WERI-Rb-1 (cell line): ENCODE measurements around the gene ENOX2.

Source experiments
- DNase-seq: peaks from one replicate; pipeline ENCODE4 v3.0.0-alpha.2; 2020
- H3K27ac ChIP-seq: fragments of 250-450 bp; sonication (Bioruptor Pico); 2 replicates; pipeline ENCODE4 v1.5.1; 2020; ENCODE audit warnings: mild to moderate bottlenecking, moderate library complexity
- H3K27me3 ChIP-seq: fragments of 250-450 bp; sonication (Bioruptor Pico); 2 replicates; pipeline ENCODE4 v1.5.1; 2021; ENCODE audit warnings: mild to moderate bottlenecking, low read depth, moderate library complexity; ENCODE audit not compliant: insufficient read depth, severe bottlenecking
- H3K36me3 ChIP-seq: fragments of 250-450 bp; sonication (Bioruptor Pico); 2 replicates; pipeline ENCODE4 v1.5.1; 2020; ENCODE audit warnings: mild to moderate bottlenecking, moderate library complexity
- H3K4me3 ChIP-seq: 2 replicates; pipeline ENCODE4 v1.5.1; 2011; ENCODE audit warnings: low read depth, mild to moderate bottlenecking, control low read depth, low read length
- H3K9me3 ChIP-seq: fragments of 250-450 bp; sonication (Bioruptor Pico); 2 replicates; pipeline ENCODE4 v1.5.1; 2021; ENCODE audit warnings: mild to moderate bottlenecking, moderate library complexity; ENCODE audit not compliant: severe bottlenecking
- CTCF ChIP-seq: IDR thresholded peaks from 2 replicates; pipeline ENCODE4 v1.5.1; 2011; ENCODE audit warnings: low read depth, mild to moderate bottlenecking, control low read depth, inconsistent platforms, low read length

The ENOX2 gene

DNA sequence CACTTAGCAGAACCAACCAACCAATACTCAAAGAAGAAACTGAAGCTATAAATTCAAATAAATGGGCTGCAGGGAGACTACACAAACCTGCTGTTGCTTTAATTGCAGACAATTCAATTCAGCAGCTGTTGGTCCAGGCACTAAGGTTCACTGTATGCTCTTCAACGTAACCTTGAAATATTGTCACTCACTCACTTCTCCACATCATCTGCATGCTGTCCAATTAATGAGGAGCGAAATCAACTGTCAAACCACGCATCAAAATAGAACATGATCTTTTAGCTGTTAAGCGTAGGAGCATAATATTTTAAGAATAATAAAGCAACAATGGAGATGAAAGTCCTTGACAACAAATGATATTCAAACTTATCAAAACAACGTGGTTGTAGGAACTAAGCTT is 17.0 kb downstream of the ENOX2 start:
- Histone ChIP-seq H3K27me3 (no peaks in the 10 kb centered on the region), H3K4me3 (no peak overlapping the region), H3K36me3 (no peaks in the 10 kb centered on the region), H3K9me3 (no peaks in the 10 kb centered on the region), H3K27ac (no peak overlapping the region)
- DNase-seq = no peak
- no peak for TF ChIP-seq CTCF

DNA sequence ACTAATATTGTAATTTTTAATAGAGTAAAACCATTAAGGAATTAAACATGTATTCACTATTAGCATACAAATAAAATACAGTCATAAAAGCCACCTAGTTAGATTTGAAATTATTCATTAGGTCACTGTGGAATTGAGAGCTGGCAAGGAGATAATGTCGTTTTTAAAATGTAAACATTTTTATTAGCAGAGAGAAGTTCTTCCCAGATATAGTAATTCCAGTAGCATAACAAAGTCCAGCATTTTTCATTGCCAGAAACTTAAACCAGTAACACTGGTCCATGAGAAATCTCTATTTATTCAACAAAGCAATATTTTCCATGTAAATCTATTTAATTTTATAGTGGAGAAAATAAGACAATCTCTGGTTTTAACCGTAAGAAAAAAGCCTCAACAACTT is 17.5 kb downstream of the ENOX2 start:
- TF ChIP-seq CTCF = no peak
- H3K9me3 ChIP-seq = no peaks in the 10 kb centered on the region
- no peak overlapping the region for H3K27ac ChIP-seq
- DNase-seq = no peak
- H3K27me3 ChIP-seq = no peaks in the 10 kb centered on the region
- no peaks in the 10 kb centered on the region for H3K36me3 ChIP-seq
- no peak overlapping the region for H3K4me3 ChIP-seq

DNA sequence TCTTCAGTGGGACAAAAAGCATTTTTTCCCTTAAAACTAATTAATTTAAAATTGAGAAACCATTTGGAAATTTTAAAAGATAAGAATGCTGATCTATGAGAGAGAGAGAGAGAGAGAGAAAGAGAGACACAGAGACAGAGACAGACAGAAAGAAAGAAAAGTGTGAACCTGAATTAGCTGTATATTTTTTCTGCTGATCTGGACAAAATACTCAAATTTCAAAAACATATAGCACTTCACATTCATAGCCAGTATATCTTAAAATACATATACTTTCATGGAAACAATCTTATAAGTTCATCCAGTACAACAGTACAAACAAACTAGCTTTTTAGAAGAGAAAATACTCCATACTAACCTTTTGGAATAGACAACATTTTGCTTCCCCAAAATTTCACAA is 18.4 kb downstream of the ENOX2 start:
- no peak for DNase-seq
- Histone ChIP-seq H3K4me3 (no peak overlapping the region), H3K36me3 (no peaks in the 10 kb centered on the region), H3K9me3 (no peaks in the 10 kb centered on the region), H3K27ac (no peak overlapping the region), H3K27me3 (no peaks in the 10 kb centered on the region)
- no peak for TF ChIP-seq CTCF

- Histone ChIP-seq H3K9me3 (no peaks in the 10 kb centered on the region), H3K36me3 (no peaks in the 10 kb centered on the region), H3K27ac (no peak overlapping the region), H3K27me3 (peaks cover 4% of the 10 kb centered on the region), H3K4me3 (no peak overlapping the region)
- TF ChIP-seq CTCF = no peak
- no peak for DNase-seq
Measured at GRCh38 chrX:130879869-130880268, 23.1 kb downstream of the ENOX2 start.

DNA sequence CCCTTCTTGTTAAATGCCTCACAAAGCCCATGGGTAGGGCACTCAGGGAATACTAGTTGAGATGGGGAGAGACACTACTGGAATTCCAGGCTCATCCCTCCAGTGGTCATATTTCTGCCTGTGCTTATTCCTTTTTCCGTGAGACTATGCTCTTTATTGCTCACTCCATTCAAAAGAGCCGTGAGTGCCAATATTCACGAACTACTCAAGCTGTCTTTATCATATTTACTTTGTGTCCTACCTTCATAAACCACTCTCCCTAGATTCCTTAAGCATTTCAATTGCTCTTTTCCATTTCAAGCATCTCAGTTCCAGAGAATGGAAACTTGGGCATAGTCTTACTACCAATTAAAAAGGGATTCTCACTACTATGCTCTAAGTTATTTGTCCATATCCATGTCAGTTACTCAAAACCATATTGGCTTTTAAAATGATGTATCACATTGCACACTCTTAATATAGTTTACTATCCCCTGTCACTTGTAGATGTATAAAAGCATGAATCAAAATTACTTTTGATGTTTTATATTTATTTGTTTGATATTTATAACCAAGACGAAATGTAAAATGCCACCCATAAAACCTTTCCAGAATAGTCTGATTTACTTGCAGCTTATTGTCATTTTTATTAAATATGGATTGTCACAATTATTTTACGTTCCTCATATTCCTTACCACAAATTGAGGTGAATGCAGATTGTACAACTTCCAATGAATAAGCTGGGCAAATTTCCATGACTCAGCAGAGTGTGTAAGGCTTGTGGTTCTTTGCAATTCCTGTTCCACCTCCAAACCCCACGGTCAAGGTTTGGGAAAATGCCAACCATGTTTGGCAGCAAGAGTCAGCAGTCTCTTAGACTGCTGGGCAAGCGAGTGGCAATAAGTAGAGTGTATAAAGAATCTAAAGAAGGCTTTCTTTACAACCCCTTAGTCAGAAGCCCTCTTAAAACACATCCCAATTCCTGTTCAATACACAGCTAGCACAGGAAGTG is 24.4 kb downstream of the ENOX2 start:
- Histone ChIP-seq H3K27ac (no peak overlapping the region), H3K27me3 (peaks cover 4% of the 10 kb centered on the region), H3K4me3 (no peak overlapping the region), H3K36me3 (no peaks in the 10 kb centered on the region), H3K9me3 (no peaks in the 10 kb centered on the region)
- no peak for TF ChIP-seq CTCF
- DNase-seq = no peak
